CD4-positive, alpha-beta T cell treated with Interleukin-21 for 1 hour (primary cell): ENCODE results near the gene SLC22A1.
"Not testable (repeated sequence)": the region's sequence is repeated elsewhere in the genome, so short reads cannot be mapped to it uniquely, and the experiment has no call there.

Source experiments
- DNase-seq: peaks from one replicate; pipeline ENCODE4 v3.0.0-alpha.2; 2020

SLC22A1 gene

GRCh38 chr6:160121558-160121957, at the start of gene SLC22A1:
Gene SLC22A1 (plus strand): TSS chr6:160121815. CDS start chr6:160121936, 121 bp downstream.
- no peak for DNase-seq

GRCh38 chr6:160073272-160073671, 48.3 kb upstream of the SLC22A1 start:
- no peak for DNase-seq

GRCh38 chr6:160076009-160076408, 45.6 kb upstream of the SLC22A1 start:
- DNase-seq: no peak

GRCh38 chr6:160077024-160077423, 44.6 kb upstream of the SLC22A1 start:
- no peak for DNase-seq

- no peak for DNase-seq
Measured at GRCh38 chr6:160077526-160077925, 44.1 kb upstream of the SLC22A1 start.

- DNase-seq: no peak
Measured at GRCh38 chr6:160078883-160079685, 42.5 kb upstream of the SLC22A1 start.

GRCh38 chr6:160079686-160080043, 42.0 kb upstream of the SLC22A1 start:
- DNase-seq: no peak

GRCh38 chr6:160080097-160080496, 41.5 kb upstream of the SLC22A1 start:
- DNase-seq: no peak

GRCh38 chr6:160081398-160081797, 40.2 kb upstream of the SLC22A1 start:
- no peak for DNase-seq

- no peak for DNase-seq
Measured at GRCh38 chr6:160082627-160083026, 39.0 kb upstream of the SLC22A1 start.

- DNase-seq: no peak
Measured at GRCh38 chr6:160084198-160084776, 37.3 kb upstream of the SLC22A1 start.

- no peak for DNase-seq
Measured at GRCh38 chr6:160085226-160085625, 36.4 kb upstream of the SLC22A1 start.

- no peak for DNase-seq
Measured at GRCh38 chr6:160085713-160086505, 35.7 kb upstream of the SLC22A1 start.

- no peak for DNase-seq
Measured at GRCh38 chr6:160086754-160087153, 34.9 kb upstream of the SLC22A1 start.

GRCh38 chr6:160088069-160088783, 33.4 kb upstream of the SLC22A1 start:
- DNase-seq: no peak

- DNase-seq: no peak
Measured at GRCh38 chr6:160088784-160089533, 32.7 kb upstream of the SLC22A1 start.

- no peak for DNase-seq
Measured at GRCh38 chr6:160089534-160089897, 32.1 kb upstream of the SLC22A1 start.

GRCh38 chr6:160090442-160091239, 31.0 kb upstream of the SLC22A1 start:
- DNase-seq: not testable (repeated sequence)

GRCh38 chr6:160092176-160092575, 29.4 kb upstream of the SLC22A1 start:
- not testable (repeated sequence) for DNase-seq

GRCh38 chr6:160092602-160093001, 29.0 kb upstream of the SLC22A1 start:
- DNase-seq: no peak

- DNase-seq: no peak
Measured at GRCh38 chr6:160093061-160093460, 28.6 kb upstream of the SLC22A1 start.

GRCh38 chr6:160093946-160094345, 27.7 kb upstream of the SLC22A1 start:
- DNase-seq: no peak
